DOHH2 (cell line): ENCODE measurements around the gene GRID1.

ENCODE experiments used
- H3F3A ChIP-seq: fragments of 200-600 bp; sonication (generic), shearing (Covaris generic); 2 replicates; pipeline ENCODE4 v1.6.0; 2016; ENCODE audit warnings: antibody characterized with exemption, mild to moderate bottlenecking; ENCODE audit not compliant: control insufficient read depth, insufficient read depth
- H3K27ac ChIP-seq: fragments of 200-600 bp; sonication (generic); 2 replicates; pipeline ENCODE4 v1.5.1; 2014; ENCODE audit warnings: low read depth, mild to moderate bottlenecking, low read length, moderate library complexity
- H3K27me3 ChIP-seq: fragments of 200-600 bp; sonication (generic); 2 replicates; pipeline ENCODE4 v1.6.1; 2014; ENCODE audit warnings: mild to moderate bottlenecking, low read length, mixed read lengths; ENCODE audit not compliant: control insufficient read depth
- H3K36me3 ChIP-seq: fragments of 200-600 bp; sonication (generic); 2 replicates; pipeline ENCODE4 v1.6.1; 2014; ENCODE audit warnings: mild to moderate bottlenecking, low read length, moderate library complexity, mixed read lengths; ENCODE audit not compliant: control insufficient read depth
- H3K4me1 ChIP-seq: fragments of 200-600 bp; sonication (generic); 2 replicates; pipeline ENCODE4 v1.6.1; 2014; ENCODE audit warnings: mild to moderate bottlenecking, low read length, mixed read lengths; ENCODE audit not compliant: control insufficient read depth
- H3K4me2 ChIP-seq: fragments of 200-600 bp; sonication (generic); 2 replicates; pipeline ENCODE4 v1.6.0; 2014; ENCODE audit warnings: mild to moderate bottlenecking, low read length, moderate library complexity
- H3K4me3 ChIP-seq: fragments of 200-600 bp; sonication (generic); 2 replicates; pipeline ENCODE4 v1.5.1; 2014; ENCODE audit warnings: mild to moderate bottlenecking, low read length, mixed read lengths
- H3K79me2 ChIP-seq: fragments of 200-600 bp; sonication (generic); 2 replicates; pipeline ENCODE4 v1.6.1; 2014; ENCODE audit warnings: mild to moderate bottlenecking, low read length, mixed read lengths; ENCODE audit not compliant: control insufficient read depth
- H3K9me2 ChIP-seq: fragments of 200-600 bp; sonication (generic); replicated peaks from 2 replicates; pipeline ENCODE4 v1.6.1; 2014; ENCODE audit warnings: mild to moderate bottlenecking, low read length, mixed read lengths; ENCODE audit not compliant: control insufficient read depth
- H3K9me3 ChIP-seq: fragments of 200-600 bp; sonication (generic); 2 replicates; pipeline ENCODE4 v1.6.1; 2014; ENCODE audit warnings: antibody characterized with exemption, low read length, mixed read lengths; ENCODE audit not compliant: control insufficient read depth, insufficient read depth
- H4K20me1 ChIP-seq: fragments of 200-600 bp; sonication (generic); 2 replicates; pipeline ENCODE4 v1.6.0; 2014; ENCODE audit warnings: low read depth, mild to moderate bottlenecking, antibody characterized with exemption, low read length, moderate library complexity; ENCODE audit not compliant: control insufficient read depth, insufficient read depth
- CTCF ChIP-seq: fragments of 200-600 bp; sonication (generic); IDR thresholded peaks from one replicate; pipeline ENCODE4 v1.5.1; 2014; ENCODE audit warnings: antibody characterized with exemption, mild to moderate bottlenecking, low read depth, low read length; ENCODE audit not compliant: poor library complexity, severe bottlenecking
- EZH2phosphoT487 ChIP-seq: fragments of 200-600 bp; sonication (generic); IDR thresholded peaks from 2 replicates; pipeline ENCODE4 v1.6.1; 2017; ENCODE audit warnings: borderline replicate concordance, mild to moderate bottlenecking, antibody characterized with exemption, low read length, moderate library complexity, mixed read lengths

GRID1 gene

DNA sequence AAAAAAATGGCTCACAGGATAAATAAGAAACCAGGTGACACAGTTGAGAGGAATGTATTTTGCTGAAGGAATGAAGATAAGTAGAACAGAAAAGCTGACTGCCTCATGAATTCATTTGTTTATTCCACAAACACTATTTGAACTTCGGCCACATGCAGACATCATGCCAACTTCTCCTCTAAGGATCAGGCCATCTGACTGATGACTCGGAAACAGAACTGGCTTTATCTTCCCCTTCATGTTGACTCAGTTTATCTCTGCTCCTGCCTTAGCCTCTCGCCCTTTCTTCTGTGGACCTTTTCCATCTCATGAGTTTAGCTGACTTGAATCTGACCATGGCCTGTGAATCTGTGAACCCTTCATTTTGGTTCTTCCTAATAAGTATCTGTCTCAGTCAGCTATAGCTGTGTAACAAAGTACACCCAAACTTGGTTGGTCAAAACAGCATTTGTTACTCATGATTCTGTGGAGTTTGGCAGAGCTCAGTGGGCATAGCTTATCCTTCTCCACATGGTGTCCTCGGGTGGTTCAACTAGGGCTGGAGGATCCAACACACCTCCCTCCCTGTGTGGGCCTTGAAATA lies 44.0 kb upstream of the GRID1 start:
- peak overlapping the region; percentile 67 for H3K4me3 ChIP-seq
- H3K4me2 ChIP-seq, result peak overlapping the region; percentile 91
- H3K9me2 ChIP-seq, result no peaks in the 10 kb centered on the region
- H3K27me3 ChIP-seq, result no peaks in the 10 kb centered on the region
- H3K9me3 ChIP-seq, result peaks cover 4% of the 10 kb centered on the region
- peak overlapping the region; percentile 99 for H3K27ac ChIP-seq
- H4K20me1 ChIP-seq, result no peaks in the 10 kb centered on the region
- H3K79me2 ChIP-seq, result no peaks in the 10 kb centered on the region
- H3K4me1 ChIP-seq, result peaks cover 66% of the 10 kb centered on the region
- H3K36me3 ChIP-seq, result peaks cover 7% of the 10 kb centered on the region
- TF ChIP-seq CTCF, result no peak
- no peak for TF ChIP-seq EZH2phosphoT487
- peaks cover 54% of the 10 kb centered on the region for H3F3A ChIP-seq

DNA sequence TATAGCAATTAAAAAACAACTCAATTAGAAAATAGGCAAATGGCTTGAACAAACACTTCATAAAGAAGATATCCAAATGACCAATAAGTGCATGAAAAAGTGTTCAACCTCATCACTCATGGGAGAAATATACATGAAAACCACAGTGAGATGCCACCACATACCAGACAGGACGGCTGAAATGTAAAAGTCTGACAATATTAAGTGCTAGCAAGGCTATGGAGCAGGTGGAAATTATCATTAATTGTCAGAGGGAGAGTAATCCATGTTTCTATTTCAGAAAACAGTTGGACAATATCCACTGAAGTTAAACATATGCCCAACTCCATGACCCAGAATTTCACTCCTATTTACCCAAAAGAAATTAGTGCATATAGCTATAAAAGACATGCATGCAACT lies 42.6 kb upstream of the GRID1 start:
- H3K27ac ChIP-seq, result no peak overlapping the region
- H3K36me3 ChIP-seq, result peaks cover 7% of the 10 kb centered on the region
- peaks cover 4% of the 10 kb centered on the region for H3K9me3 ChIP-seq
- no peaks in the 10 kb centered on the region for H3K9me2 ChIP-seq
- no peaks in the 10 kb centered on the region for H3K27me3 ChIP-seq
- no peak overlapping the region for H3K4me2 ChIP-seq
- H3K79me2 ChIP-seq, result no peaks in the 10 kb centered on the region
- peaks cover 62% of the 10 kb centered on the region for H3K4me1 ChIP-seq
- no peaks in the 10 kb centered on the region for H4K20me1 ChIP-seq
- H3K4me3 ChIP-seq, result no peak overlapping the region
- TF ChIP-seq EZH2phosphoT487 (no peak), CTCF (no peak)
- H3F3A ChIP-seq, result peaks cover 61% of the 10 kb centered on the region

- no peak overlapping the region for H3K4me3 ChIP-seq
- H3K36me3 ChIP-seq, result no peaks in the 10 kb centered on the region
- H3K4me2 ChIP-seq, result no peak overlapping the region
- H3K9me2 ChIP-seq, result no peaks in the 10 kb centered on the region
- peaks cover 52% of the 10 kb centered on the region for H3K4me1 ChIP-seq
- no peak overlapping the region for H3K27ac ChIP-seq
- TF ChIP-seq EZH2phosphoT487 (no peak), CTCF (no peak)
- H3K79me2 ChIP-seq, result peaks cover 15% of the 10 kb centered on the region
- peaks cover 38% of the 10 kb centered on the region for H3F3A ChIP-seq
- H3K27me3 ChIP-seq, result no peaks in the 10 kb centered on the region
- no peaks in the 10 kb centered on the region for H4K20me1 ChIP-seq
- H3K9me3 ChIP-seq, result no peaks in the 10 kb centered on the region
These were observed 36.7 kb upstream of the GRID1 start for GRCh38 chr10:86403183-86403797.
